Natural killer cell (primary cell): ENCODE data around the gene ALG1. TPM values are rescaled to one million over a fixed set of nuclear protein-coding genes. Genes with fewer than 3 reads are reported as not detected.
"Not testable (repeated sequence)": the region's sequence is repeated elsewhere in the genome, so short reads cannot be mapped to it uniquely, and the experiment has no call there.

Experiments
- ATAC-seq, 3 donors: fragments of 150-1000 bp in 2 of 3; fragments of 200-7000 bp in 1 of 3; cut with Tn5 transposase; 1 replicate in 1 of 3; 2 replicates in 2 of 3; pipeline ENCODE4 v1.10.0; 2021; ENCODE audit warnings: mild to moderate bottlenecking in 2 of 3, moderate library complexity in 2 of 3
- DNase-seq, 2 donors: peaks; one replicate each; pipeline versions ENCODE4 v3.0.0 to v3.0.0-alpha.2; 2013 to 2021; ENCODE audit warnings: mixed read lengths in 1 of 2
- H3K27ac ChIP-seq: one replicate; pipeline ENCODE4 v1.5.1; 2013; ENCODE audit warnings: mild to moderate bottlenecking, low read length
- H3K27me3 ChIP-seq: one replicate; pipeline ENCODE4 v1.6.1; 2013; ENCODE audit warnings: low read length; ENCODE audit not compliant: control insufficient read depth, insufficient read depth
- H3K36me3 ChIP-seq: one replicate; pipeline ENCODE4 v1.6.1; 2013; ENCODE audit warnings: low read length; ENCODE audit not compliant: control insufficient read depth, insufficient read depth
- H3K4me1 ChIP-seq: one replicate; pipeline ENCODE4 v1.6.1; 2013; ENCODE audit warnings: low read length; ENCODE audit not compliant: control insufficient read depth, insufficient read depth
- H3K4me3 ChIP-seq: one replicate; pipeline ENCODE4 v1.5.1; 2013; ENCODE audit warnings: low read length
- H3K9me3 ChIP-seq: one replicate; pipeline ENCODE4 v1.6.1; 2013; ENCODE audit warnings: low read length; ENCODE audit not compliant: control insufficient read depth, insufficient read depth
- H3K27ac Mint-ChIP-seq, 2 donors: one replicate each; pipeline ENCODE4 v1.8.0; 2022; ENCODE audit warnings: mild to moderate bottlenecking in 2 of 2, mixed read lengths in 2 of 2, moderate library complexity in 1 of 2
- H3K27me3 Mint-ChIP-seq, 2 donors: one replicate each; pipeline ENCODE4 v1.8.0; 2022; ENCODE audit warnings: low read depth in 2 of 2, mixed read lengths in 2 of 2
- H3K36me3 Mint-ChIP-seq: one replicate; pipeline ENCODE4 v1.8.0; 2022; ENCODE audit warnings: mixed read lengths
- H3K4me1 Mint-ChIP-seq, 2 donors: one replicate each; pipeline ENCODE4 v1.8.0; 2022; ENCODE audit warnings: mixed read lengths in 2 of 2
- H3K4me3 Mint-ChIP-seq: one replicate; pipeline ENCODE4 v1.8.0; 2022; ENCODE audit warnings: mild to moderate bottlenecking, moderate library complexity, mixed read lengths
- H3K9me3 Mint-ChIP-seq, 2 donors: one replicate each; pipeline ENCODE4 v1.8.0; 2022; ENCODE audit warnings: mixed read lengths in 2 of 2
- CTCF ChIP-seq: fragments of 200-600 bp; IDR thresholded peaks from one replicate; pipeline ENCODE4 v1.8.0; 2022; ENCODE audit warnings: antibody characterized with exemption
- WGBS: methylation state at CpG from one replicate; pipeline ENCODE4 v1.1.7; 2013; ENCODE audit warnings: missing lambda C conversion rate; ENCODE audit not compliant: insufficient coverage; 5-methylcytosine and 5-hydroxymethylcytosine counted together
- intact Hi-C: fragments of 100-400 bp; cut with micrococcal nuclease; formaldehyde crosslinking; loops from one replicate; pipeline ENCODE4 v1.14.2; 2022
- total RNA-seq, 4 donors: library from RNA; stranded (reverse); fragments of 120-200 nt in 1 of 4; gene quantifications; one replicate each; pipeline versions ENCODE4 v1.2.3 to v1.2.4, GENCODE V29; 2013 to 2022

Gene ALG1
- total RNA-seq, 3 donors from 2014 or later (not counting 1 experiment from before 2014, with no cell fraction given), result 13.4 to 20.0 (median 17.4) TPM

GRCh38 chr16:5084099-5084731 lies 12.6 kb downstream of the ALG1 start:
- peaks cover 13% of the 10 kb centered on the region for H3K36me3 ChIP-seq
- H3K4me1 ChIP-seq, H3K4me3 Mint-ChIP-seq, DNase-seq, H3K4me3 ChIP-seq, H3K36me3 Mint-ChIP-seq, H3K27me3 ChIP-seq, intact Hi-C loops, H3K9me3 ChIP-seq, H3K9me3 Mint-ChIP-seq, H3K27ac ChIP-seq, H3K27ac Mint-ChIP-seq, H3K4me1 Mint-ChIP-seq, ATAC-seq, H3K27me3 Mint-ChIP-seq: not testable (repeated sequence)
- WGBS, result 98% methylated on average over 8 of the region's 11 CpGs

- H3K9me3 ChIP-seq, H3K4me3 Mint-ChIP-seq, intact Hi-C loops, H3K27ac Mint-ChIP-seq, H3K27ac ChIP-seq, H3K36me3 Mint-ChIP-seq, H3K27me3 ChIP-seq, H3K9me3 Mint-ChIP-seq, H3K4me1 ChIP-seq, H3K4me1 Mint-ChIP-seq, H3K4me3 ChIP-seq, H3K27me3 Mint-ChIP-seq: not testable (repeated sequence)
- DNase-seq (peak; percentile 37 to 73), ATAC-seq (peak in 1 of 3 donors; percentile 34)
- TF ChIP-seq CTCF, result peak; percentile 63
- peaks cover 13% of the 10 kb centered on the region for H3K36me3 ChIP-seq
- 83% methylated on average over 10 of the region's 10 CpGs for WGBS
These were observed 13.2 kb downstream of the ALG1 start for GRCh38 chr16:5084802-5085201.

GRCh38 chr16:5085716-5086115 lies 14.1 kb downstream of the ALG1 start:
- H3K36me3 ChIP-seq, result peaks cover 13% of the 10 kb centered on the region
- intact Hi-C loops, H3K4me3 ChIP-seq, H3K36me3 Mint-ChIP-seq, H3K27ac ChIP-seq, DNase-seq, H3K27ac Mint-ChIP-seq, H3K27me3 Mint-ChIP-seq, H3K27me3 ChIP-seq, ATAC-seq, H3K4me3 Mint-ChIP-seq, H3K9me3 ChIP-seq, H3K4me1 Mint-ChIP-seq, H3K4me1 ChIP-seq, H3K9me3 Mint-ChIP-seq: not testable (repeated sequence)
- 99% methylated on average over 9 of the region's 11 CpGs for WGBS

- DNase-seq, ATAC-seq, H3K27me3 ChIP-seq, H3K9me3 Mint-ChIP-seq, H3K27ac Mint-ChIP-seq, H3K36me3 Mint-ChIP-seq, H3K9me3 ChIP-seq, H3K4me1 ChIP-seq, H3K4me3 Mint-ChIP-seq, H3K27ac ChIP-seq, intact Hi-C loops, H3K36me3 ChIP-seq, H3K4me3 ChIP-seq, H3K4me1 Mint-ChIP-seq, H3K27me3 Mint-ChIP-seq: not testable (repeated sequence)
- WGBS, result 97% methylated on average over 18 of the region's 18 CpGs
These were observed 16.6 kb downstream of the ALG1 start for GRCh38 chr16:5088086-5088790.

GRCh38 chr16:5088936-5089335 lies 17.3 kb downstream of the ALG1 start:
- WGBS, result 97% methylated on average over 17 of the region's 17 CpGs
- H3K4me1 Mint-ChIP-seq, H3K27ac ChIP-seq, intact Hi-C loops, H3K4me1 ChIP-seq, H3K36me3 Mint-ChIP-seq, DNase-seq, H3K27me3 Mint-ChIP-seq, H3K36me3 ChIP-seq, ATAC-seq, H3K9me3 Mint-ChIP-seq, H3K27ac Mint-ChIP-seq, H3K4me3 Mint-ChIP-seq, H3K9me3 ChIP-seq, H3K4me3 ChIP-seq, H3K27me3 ChIP-seq: not testable (repeated sequence)

GRCh38 chr16:5089911-5090555 lies 18.4 kb downstream of the ALG1 start:
- not testable (repeated sequence) for H3K36me3 ChIP-seq, H3K27ac Mint-ChIP-seq, DNase-seq, H3K9me3 ChIP-seq, H3K9me3 Mint-ChIP-seq, H3K4me1 Mint-ChIP-seq, H3K27me3 Mint-ChIP-seq, H3K27ac ChIP-seq, H3K36me3 Mint-ChIP-seq, H3K27me3 ChIP-seq, H3K4me1 ChIP-seq, H3K4me3 Mint-ChIP-seq, H3K4me3 ChIP-seq, ATAC-seq
- WGBS, result 96% methylated on average over 26 of the region's 26 CpGs
- intact Hi-C loops, result loop anchor here (10.0 kb wide), 3 partner anchors 55 to 245 kb away; partner anchors contain the start of genes GLYR1, NAGPA, SEC14L5 and UBN1

- H3K4me1 ChIP-seq, result not testable (repeated sequence)
- intact Hi-C loops, result loop anchor here (10.0 kb wide), 3 partner anchors 56 to 246 kb away; partner anchors contain the start of genes GLYR1, NAGPA, SEC14L5 and UBN1
These were observed 18.9 kb downstream of the ALG1 start for GRCh38 chr16:5090592-5090991.

More at GRCh38 chr16:5090592-5090991, 18.9 kb downstream of the ALG1 start:
- not testable (repeated sequence) for H3K9me3 Mint-ChIP-seq, H3K9me3 ChIP-seq, DNase-seq, H3K36me3 Mint-ChIP-seq, H3K4me3 ChIP-seq, H3K4me3 Mint-ChIP-seq, H3K27me3 ChIP-seq, H3K27me3 Mint-ChIP-seq, H3K4me1 Mint-ChIP-seq, H3K27ac ChIP-seq, H3K27ac Mint-ChIP-seq, H3K36me3 ChIP-seq, ATAC-seq
- 91% methylated on average over 9 of the region's 9 CpGs for WGBS
